ENCODE data around the gene ADRA2B.

ADRA2B gene

GRCh38 chr2:96103187-96103601 is 13.2 kb downstream of the ADRA2B start:
- no peak for DNase-seq

- no peak for DNase-seq
Measured at GRCh38 chr2:96102596-96103186, 13.7 kb downstream of the ADRA2B start.

GRCh38 chr2:96100893-96101304 is 15.5 kb downstream of the ADRA2B start:
- DNase-seq = no peak

- no peak for DNase-seq
Measured at GRCh38 chr2:96099861-96100798, 16.2 kb downstream of the ADRA2B start.

- no peak for DNase-seq
Measured at GRCh38 chr2:96098900-96099590, 17.3 kb downstream of the ADRA2B start.

- no peak for DNase-seq
Measured at GRCh38 chr2:96097951-96098823, 18.2 kb downstream of the ADRA2B start.

- DNase-seq = no peak
Measured at GRCh38 chr2:96097441-96097840, 18.9 kb downstream of the ADRA2B start.

GRCh38 chr2:96095116-96095636 is 21.2 kb downstream of the ADRA2B start:
- no peak for DNase-seq

GRCh38 chr2:96093528-96093927 is 22.8 kb downstream of the ADRA2B start:
- DNase-seq = no peak

- no peak for DNase-seq
Measured at GRCh38 chr2:96092951-96093350, 23.4 kb downstream of the ADRA2B start.

GRCh38 chr2:96092573-96092877 is 23.8 kb downstream of the ADRA2B start:
- DNase-seq = no peak

GRCh38 chr2:96091711-96092572 is 24.4 kb downstream of the ADRA2B start:
- DNase-seq = no peak

- DNase-seq = no peak
Measured at GRCh38 chr2:96091141-96091710, 25.1 kb downstream of the ADRA2B start.

- no peak for DNase-seq
Measured at GRCh38 chr2:96090196-96090926, 26.0 kb downstream of the ADRA2B start.

GRCh38 chr2:96089356-96090195 is 26.8 kb downstream of the ADRA2B start:
- no peak for DNase-seq

GRCh38 chr2:96088340-96089335 is 27.7 kb downstream of the ADRA2B start:
- no peak for DNase-seq

- no peak for DNase-seq
Measured at GRCh38 chr2:96087130-96087529, 29.2 kb downstream of the ADRA2B start.

Measured in SIG-M5 (cell line).